ENCODE data around the gene NUDT21. TPM values are rescaled to one million over a fixed set of nuclear protein-coding genes. Genes with fewer than 3 reads are reported as not detected.

NUDT21 gene
- total RNA-seq, 1 donor from 2014 or later: 135 TPM

DNA sequence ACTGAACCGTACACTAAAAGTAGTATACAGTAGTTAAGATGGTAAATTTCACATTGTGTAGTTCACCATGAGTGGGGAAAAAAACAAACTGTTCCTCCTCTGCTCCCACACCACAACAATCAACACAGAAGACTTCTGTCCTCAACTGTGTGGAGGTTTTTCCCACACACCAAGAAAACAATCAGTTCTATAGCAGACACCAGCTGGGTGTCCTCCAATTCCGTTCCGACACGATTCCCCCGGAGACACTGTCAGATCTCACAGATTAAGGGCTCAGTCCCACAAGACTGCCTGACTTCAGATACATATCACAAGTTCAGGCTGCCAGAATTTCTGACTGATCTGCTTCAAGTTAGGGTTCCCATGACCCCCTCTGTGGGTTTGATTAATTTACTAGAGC lies 36.9 kb upstream of the NUDT21 start:
- TF ChIP-seq, protein P1, sequence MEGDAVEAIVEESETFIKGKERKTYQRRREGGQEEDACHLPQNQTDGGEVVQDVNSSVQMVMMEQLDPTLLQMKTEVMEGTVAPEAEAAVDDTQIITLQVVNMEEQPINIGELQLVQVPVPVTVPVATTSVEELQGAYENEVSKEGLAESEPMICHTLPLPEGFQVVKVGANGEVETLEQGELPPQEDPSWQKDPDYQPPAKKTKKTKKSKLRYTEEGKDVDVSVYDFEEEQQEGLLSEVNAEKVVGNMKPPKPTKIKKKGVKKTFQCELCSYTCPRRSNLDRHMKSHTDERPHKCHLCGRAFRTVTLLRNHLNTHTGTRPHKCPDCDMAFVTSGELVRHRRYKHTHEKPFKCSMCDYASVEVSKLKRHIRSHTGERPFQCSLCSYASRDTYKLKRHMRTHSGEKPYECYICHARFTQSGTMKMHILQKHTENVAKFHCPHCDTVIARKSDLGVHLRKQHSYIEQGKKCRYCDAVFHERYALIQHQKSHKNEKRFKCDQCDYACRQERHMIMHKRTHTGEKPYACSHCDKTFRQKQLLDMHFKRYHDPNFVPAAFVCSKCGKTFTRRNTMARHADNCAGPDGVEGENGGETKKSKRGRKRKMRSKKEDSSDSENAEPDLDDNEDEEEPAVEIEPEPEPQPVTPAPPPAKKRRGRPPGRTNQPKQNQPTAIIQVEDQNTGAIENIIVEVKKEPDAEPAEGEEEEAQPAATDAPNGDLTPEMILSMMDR (IDR thresholded peaks at IDR 0.05; ENCODE audit: partially characterized antibody, unreplicated experiment): no peak
- H3K27ac Mint-ChIP-seq (ENCODE audit: unreplicated experiment): no peak overlapping the region
- no peaks in the 10 kb centered on the region for H3K9me3 Mint-ChIP-seq (ENCODE audit: unreplicated experiment)
- H3K4me1 Mint-ChIP-seq (ENCODE audit: low read depth, unreplicated experiment): peaks cover 4% of the 10 kb centered on the region
- H3K27me3 Mint-ChIP-seq (ENCODE audit: unreplicated experiment): no peaks in the 10 kb centered on the region
- H3K36me3 Mint-ChIP-seq (ENCODE audit: unreplicated experiment): no peaks in the 10 kb centered on the region
- no peak for DNase-seq
- no peak overlapping the region for H3K4me3 Mint-ChIP-seq (ENCODE audit: unreplicated experiment)

GRCh38 chr16:56483394-56483793 lies 32.3 kb upstream of the NUDT21 start:
- H3K36me3 Mint-ChIP-seq (ENCODE audit: unreplicated experiment): no peaks in the 10 kb centered on the region
- H3K9me3 Mint-ChIP-seq (ENCODE audit: unreplicated experiment): no peaks in the 10 kb centered on the region
- TF ChIP-seq, protein P1 (IDR thresholded peaks at IDR 0.05; ENCODE audit: partially characterized antibody, unreplicated experiment): no peak
- H3K27me3 Mint-ChIP-seq (ENCODE audit: unreplicated experiment): peaks cover 2% of the 10 kb centered on the region
- DNase-seq: no peak
- H3K27ac Mint-ChIP-seq (ENCODE audit: unreplicated experiment): no peak overlapping the region
- no peak overlapping the region for H3K4me3 Mint-ChIP-seq (ENCODE audit: unreplicated experiment)
- H3K4me1 Mint-ChIP-seq (ENCODE audit: low read depth, unreplicated experiment): peaks cover 5% of the 10 kb centered on the region

GRCh38 chr16:56482683-56483236 lies 31.6 kb upstream of the NUDT21 start:
- Mint-ChIP-seq H3K27ac (ENCODE audit: unreplicated experiment) (no peak overlapping the region), H3K4me1 (ENCODE audit: low read depth, unreplicated experiment) (peaks cover 2% of the 10 kb centered on the region), H3K9me3 (ENCODE audit: unreplicated experiment) (no peaks in the 10 kb centered on the region), H3K27me3 (ENCODE audit: unreplicated experiment) (peaks cover 2% of the 10 kb centered on the region), H3K36me3 (ENCODE audit: unreplicated experiment) (no peaks in the 10 kb centered on the region), H3K4me3 (ENCODE audit: unreplicated experiment) (no peak overlapping the region)
- TF ChIP-seq, protein P1 (IDR thresholded peaks at IDR 0.05; ENCODE audit: partially characterized antibody, unreplicated experiment): no peak
- no peak for DNase-seq

DNA sequence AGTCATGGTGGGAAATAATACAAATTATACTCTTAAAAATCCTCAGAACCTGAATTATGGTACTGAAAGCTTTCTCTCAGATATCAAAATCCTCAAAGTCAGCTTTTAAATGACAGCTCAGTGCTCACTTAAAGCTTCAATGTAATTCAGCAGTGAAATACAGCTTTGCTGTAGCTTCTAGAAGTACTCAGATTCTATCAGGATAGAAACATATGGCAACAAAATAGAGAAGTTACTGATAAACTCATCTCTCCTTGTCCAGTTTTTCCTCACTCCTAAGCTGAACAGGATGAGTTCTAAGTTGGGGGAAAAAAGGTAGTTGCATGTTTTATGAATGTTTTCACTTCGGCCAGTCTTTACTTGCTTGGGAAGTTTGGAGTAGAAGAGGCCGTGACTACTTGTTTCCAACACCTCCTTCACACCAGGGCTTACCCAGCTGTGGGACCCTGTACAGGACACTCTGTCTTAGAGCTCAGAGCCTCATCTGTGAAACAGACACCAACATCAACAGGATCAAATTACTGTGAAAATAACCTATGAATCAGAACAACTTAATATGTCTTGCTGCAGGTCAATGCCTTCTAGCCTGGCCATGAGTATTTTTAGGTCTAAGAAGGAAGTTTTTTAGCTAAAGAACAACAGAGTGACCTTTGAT lies 30.5 kb upstream of the NUDT21 start:
- no peak overlapping the region for H3K27ac Mint-ChIP-seq (ENCODE audit: unreplicated experiment)
- no peaks in the 10 kb centered on the region for H3K36me3 Mint-ChIP-seq (ENCODE audit: unreplicated experiment)

More for the DNA sequence above, 30.5 kb upstream of the NUDT21 start:
- TF ChIP-seq, protein P1 (IDR thresholded peaks at IDR 0.05; ENCODE audit: partially characterized antibody, unreplicated experiment): no peak
- Mint-ChIP-seq H3K4me1 (ENCODE audit: low read depth, unreplicated experiment) (peaks cover 2% of the 10 kb centered on the region), H3K27me3 (ENCODE audit: unreplicated experiment) (peaks cover 2% of the 10 kb centered on the region), H3K9me3 (ENCODE audit: unreplicated experiment) (no peaks in the 10 kb centered on the region), H3K4me3 (ENCODE audit: unreplicated experiment) (no peak overlapping the region)
- DNase-seq: no peak
